C4-2B (cell line): ENCODE measurements around the gene ATF3.

ENCODE experiments used
- H3K27ac ChIP-seq: fragments of 450-650 bp; 2 replicates; pipeline ENCODE4 v1.5.1; 2017
- ZFX ChIP-seq: fragments of 450-650 bp; IDR thresholded peaks from 2 replicates; pipeline ENCODE4 v1.6.1; 2017
- TF ChIP-seq, protein P1 (sequence below): fragments of 450-650 bp; conservative IDR thresholded peaks from 2 replicates; pipeline ENCODE4 v1.5.1; 2017; ENCODE audit warnings: mild to moderate bottlenecking

ATF3 gene

DNA sequence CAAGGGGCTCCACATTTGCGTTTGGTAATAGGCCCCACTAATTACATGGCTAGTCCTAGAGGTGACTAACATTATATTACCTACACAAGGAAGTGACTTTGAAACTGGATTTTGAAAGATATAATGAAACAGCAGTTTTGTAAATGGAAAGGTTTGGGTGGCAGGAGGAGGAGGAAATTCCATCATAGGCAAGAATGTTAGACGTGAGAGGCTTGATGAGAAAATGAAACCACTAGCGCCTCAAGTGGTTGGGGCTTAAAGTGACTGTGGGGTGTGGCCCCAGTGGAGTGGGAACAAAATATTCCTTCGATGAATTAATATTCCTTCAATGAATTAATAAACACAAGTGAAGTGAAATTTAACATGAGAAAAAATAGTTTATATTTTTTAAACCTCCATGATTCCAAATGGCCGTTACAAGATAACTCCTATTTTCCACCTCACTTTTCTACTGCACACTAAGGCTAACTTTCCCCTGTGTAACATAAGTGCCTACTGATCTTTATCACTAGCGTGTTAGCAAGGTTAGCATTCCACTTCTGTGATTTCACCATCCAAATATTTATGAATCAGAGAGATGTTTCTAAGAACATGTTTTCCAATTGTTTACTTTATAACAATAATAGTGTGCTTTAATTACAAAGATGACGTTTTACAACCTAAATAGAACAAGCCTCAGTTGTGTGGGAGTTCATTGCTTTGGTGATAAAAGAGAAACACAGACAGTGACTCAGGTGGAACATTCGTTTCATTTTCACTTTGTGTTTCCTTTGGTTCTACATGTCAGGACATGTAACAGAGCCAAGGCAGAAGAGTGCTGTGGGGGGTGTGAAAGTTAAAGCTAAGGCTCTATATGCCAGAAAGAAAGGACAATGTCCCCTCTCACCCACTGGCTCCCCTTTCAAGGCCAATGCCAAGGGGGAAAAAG is 12.5 kb upstream of the ATF3 start:
- TF ChIP-seq, protein P1, sequence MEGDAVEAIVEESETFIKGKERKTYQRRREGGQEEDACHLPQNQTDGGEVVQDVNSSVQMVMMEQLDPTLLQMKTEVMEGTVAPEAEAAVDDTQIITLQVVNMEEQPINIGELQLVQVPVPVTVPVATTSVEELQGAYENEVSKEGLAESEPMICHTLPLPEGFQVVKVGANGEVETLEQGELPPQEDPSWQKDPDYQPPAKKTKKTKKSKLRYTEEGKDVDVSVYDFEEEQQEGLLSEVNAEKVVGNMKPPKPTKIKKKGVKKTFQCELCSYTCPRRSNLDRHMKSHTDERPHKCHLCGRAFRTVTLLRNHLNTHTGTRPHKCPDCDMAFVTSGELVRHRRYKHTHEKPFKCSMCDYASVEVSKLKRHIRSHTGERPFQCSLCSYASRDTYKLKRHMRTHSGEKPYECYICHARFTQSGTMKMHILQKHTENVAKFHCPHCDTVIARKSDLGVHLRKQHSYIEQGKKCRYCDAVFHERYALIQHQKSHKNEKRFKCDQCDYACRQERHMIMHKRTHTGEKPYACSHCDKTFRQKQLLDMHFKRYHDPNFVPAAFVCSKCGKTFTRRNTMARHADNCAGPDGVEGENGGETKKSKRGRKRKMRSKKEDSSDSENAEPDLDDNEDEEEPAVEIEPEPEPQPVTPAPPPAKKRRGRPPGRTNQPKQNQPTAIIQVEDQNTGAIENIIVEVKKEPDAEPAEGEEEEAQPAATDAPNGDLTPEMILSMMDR = peak; percentile 88
- TF ChIP-seq ZFX = no peak
- no peak overlapping the region for H3K27ac ChIP-seq

DNA sequence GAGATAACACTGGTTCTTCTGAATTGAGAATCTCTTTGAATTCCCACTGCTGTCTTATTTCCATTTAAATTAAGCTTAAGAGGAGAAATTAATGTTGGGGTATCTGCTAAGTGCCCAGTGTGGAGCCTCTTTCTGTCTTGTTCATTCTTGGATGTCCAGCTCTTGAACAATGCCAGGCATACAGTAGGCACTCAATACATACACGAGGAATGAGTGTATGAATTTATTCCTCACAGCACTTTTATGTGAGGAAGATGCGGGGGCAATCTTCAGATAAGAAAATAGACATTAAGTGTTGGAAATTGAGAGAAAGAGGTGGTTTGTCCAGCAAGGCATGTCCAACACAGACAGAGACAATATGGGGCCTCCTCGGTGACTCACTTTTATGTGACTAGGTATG is 11.8 kb upstream of the ATF3 start:
- no peak for TF ChIP-seq ZFX
- TF ChIP-seq, protein P1 = no peak
- no peak overlapping the region for H3K27ac ChIP-seq

DNA sequence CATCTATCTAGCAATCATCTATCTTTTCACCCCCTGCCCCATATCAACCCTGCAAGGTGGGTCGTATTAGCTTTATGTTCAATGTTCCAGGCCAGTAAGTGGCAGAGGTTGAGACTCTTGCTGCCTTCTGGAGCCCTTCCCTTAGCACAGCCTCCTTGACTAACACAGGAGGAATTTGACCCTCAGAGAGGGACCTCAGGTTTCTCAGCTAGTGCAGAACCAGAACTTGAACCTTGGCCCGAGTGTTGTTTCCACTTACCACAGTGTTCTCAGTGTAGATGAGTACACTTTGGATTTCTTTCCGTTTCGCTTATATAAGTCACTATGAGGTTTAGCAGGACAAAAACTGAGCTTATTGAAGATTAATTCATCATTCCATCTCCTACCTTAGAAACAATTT is 11.1 kb upstream of the ATF3 start:
- H3K27ac ChIP-seq = no peak overlapping the region
- TF ChIP-seq, protein P1 = no peak
- TF ChIP-seq ZFX = no peak

DNA sequence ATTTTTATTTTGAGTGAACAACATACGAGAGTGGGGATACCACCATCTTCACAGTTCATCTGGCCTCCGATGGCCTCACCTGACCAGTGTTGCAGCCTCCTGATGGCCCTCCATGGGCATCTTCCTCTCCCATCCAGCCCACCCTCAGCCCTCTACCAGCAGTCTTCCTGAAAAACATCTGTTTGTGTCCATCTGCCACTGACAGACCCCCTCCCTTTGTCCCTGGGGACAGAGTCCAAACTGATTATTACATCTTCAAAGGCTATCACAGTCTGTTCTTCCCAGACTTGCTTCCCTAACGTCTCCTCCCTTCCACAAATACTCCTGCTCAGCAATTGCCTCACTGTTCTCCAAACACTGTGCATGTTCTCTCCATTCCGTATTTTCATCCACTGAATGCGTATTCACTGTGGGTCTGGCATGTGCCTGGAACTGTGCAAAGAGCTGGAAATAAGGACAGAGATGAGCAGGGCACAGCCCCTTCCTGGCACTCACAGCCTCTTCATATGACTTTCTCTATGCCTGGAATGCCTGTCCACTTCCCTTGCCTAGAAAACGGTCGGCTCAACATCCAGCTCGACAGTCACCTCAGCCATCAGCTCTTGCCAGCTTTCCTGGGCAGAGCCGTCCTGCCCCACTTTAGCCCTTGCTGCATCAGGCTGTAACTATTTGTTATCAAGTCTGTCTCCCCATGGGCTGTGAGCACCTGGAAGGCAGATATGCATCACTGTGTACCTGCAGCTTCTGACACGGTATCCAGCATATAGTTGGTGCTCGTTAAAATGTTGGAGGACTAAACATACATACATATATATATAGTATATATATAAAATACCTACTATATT is 8.3 kb upstream of the ATF3 start:
- TF ChIP-seq, protein P1 = no peak
- no peak for TF ChIP-seq ZFX
- H3K27ac ChIP-seq = no peak overlapping the region

DNA sequence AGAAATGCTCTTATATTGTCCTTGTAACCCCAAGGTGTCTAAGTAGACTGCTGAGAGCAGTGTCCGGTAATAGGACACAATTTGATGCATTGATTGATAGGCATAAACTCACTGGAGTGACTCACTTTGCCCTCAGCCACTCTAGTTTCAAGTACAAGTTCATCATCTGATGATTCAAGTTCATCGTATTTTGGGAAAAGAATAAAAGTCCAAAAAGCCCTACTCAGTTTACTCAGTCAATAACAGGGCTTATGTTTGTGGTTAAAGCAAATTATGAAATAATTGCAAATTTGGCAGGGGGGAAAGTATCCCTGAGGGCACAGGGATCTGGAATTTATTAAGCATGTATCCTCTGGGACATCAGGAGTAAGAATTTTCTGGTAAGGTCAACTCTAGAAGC is 7.6 kb upstream of the ATF3 start:
- H3K27ac ChIP-seq = no peak overlapping the region
- TF ChIP-seq ZFX = no peak
- TF ChIP-seq, protein P1 = no peak

DNA sequence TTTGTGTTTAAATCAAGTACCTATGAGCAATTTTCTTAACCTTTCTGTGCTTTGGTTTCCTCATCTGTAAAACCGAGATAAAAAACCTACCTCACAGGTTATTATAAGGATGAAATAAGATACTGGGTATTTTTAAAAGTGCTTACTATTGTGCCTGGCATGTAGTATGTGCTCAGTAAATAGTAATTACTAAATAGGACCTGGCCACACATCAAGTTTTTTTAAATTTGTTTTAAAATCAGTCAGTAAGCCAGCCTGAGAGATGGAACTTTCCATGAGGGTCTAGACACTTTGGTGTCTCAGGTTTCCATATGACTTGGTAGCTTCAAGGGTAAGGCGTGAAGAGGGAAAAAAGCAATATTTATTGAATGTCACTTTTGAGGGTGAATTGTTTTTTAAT is 7.0 kb upstream of the ATF3 start:
- no peak overlapping the region for H3K27ac ChIP-seq
- TF ChIP-seq, protein P1 = no peak
